Measurements from ENCODE around the gene FOXP1.
"Not testable (repeated sequence)": the region's sequence is repeated elsewhere in the genome, so short reads cannot be mapped to it uniquely, and the experiment has no call there.

The FOXP1 gene

GRCh38 chr3:71328926-71329325 is 254.6 kb downstream of the FOXP1 start:
- no peak for DNase-seq (ENCODE audit: low read depth)

- no peak for DNase-seq (ENCODE audit: low read depth)
Measured at GRCh38 chr3:71327936-71328335, 255.6 kb downstream of the FOXP1 start.

GRCh38 chr3:71325715-71326114 is 257.8 kb downstream of the FOXP1 start:
- DNase-seq (ENCODE audit: low read depth): no peak

GRCh38 chr3:71324224-71324623 is 259.3 kb downstream of the FOXP1 start:
- DNase-seq (ENCODE audit: low read depth): not testable (repeated sequence)

- no peak for DNase-seq (ENCODE audit: low read depth)
Measured at GRCh38 chr3:71323558-71323957, 260.0 kb downstream of the FOXP1 start.

- DNase-seq (ENCODE audit: low read depth): no peak
Measured at GRCh38 chr3:71322154-71322553, 261.4 kb downstream of the FOXP1 start.

- no peak for DNase-seq (ENCODE audit: low read depth)
Measured at GRCh38 chr3:71319771-71320170, 263.8 kb downstream of the FOXP1 start.

- DNase-seq (ENCODE audit: low read depth): no peak
Measured at GRCh38 chr3:71318458-71318827, 265.1 kb downstream of the FOXP1 start.

- DNase-seq (ENCODE audit: low read depth): no peak
Measured at GRCh38 chr3:71317749-71318457, 265.6 kb downstream of the FOXP1 start.

- DNase-seq (ENCODE audit: low read depth): no peak
Measured at GRCh38 chr3:71317140-71317539, 266.4 kb downstream of the FOXP1 start.

- no peak for DNase-seq (ENCODE audit: low read depth)
Measured at GRCh38 chr3:71316066-71316777, 267.3 kb downstream of the FOXP1 start.

GRCh38 chr3:71315431-71315830 is 268.1 kb downstream of the FOXP1 start:
- no peak for DNase-seq (ENCODE audit: low read depth)

- DNase-seq (ENCODE audit: low read depth): no peak
Measured at GRCh38 chr3:71313844-71314243, 269.7 kb downstream of the FOXP1 start.

GRCh38 chr3:71312461-71312860 is 271.1 kb downstream of the FOXP1 start:
- no peak for DNase-seq (ENCODE audit: low read depth)

GRCh38 chr3:71311661-71312046 is 271.9 kb downstream of the FOXP1 start:
- DNase-seq (ENCODE audit: low read depth): no peak

GRCh38 chr3:71310980-71311660 is 272.4 kb downstream of the FOXP1 start:
- no peak for DNase-seq (ENCODE audit: low read depth)

GRCh38 chr3:71310359-71310979 is 273.1 kb downstream of the FOXP1 start:
- DNase-seq (ENCODE audit: low read depth): no peak

- no peak for DNase-seq (ENCODE audit: low read depth)
Measured at GRCh38 chr3:71309886-71310285, 273.6 kb downstream of the FOXP1 start.

GRCh38 chr3:71309342-71309741 is 274.2 kb downstream of the FOXP1 start:
- DNase-seq (ENCODE audit: low read depth): no peak

GRCh38 chr3:71308836-71309235 is 274.7 kb downstream of the FOXP1 start:
- DNase-seq (ENCODE audit: low read depth): no peak

- DNase-seq (ENCODE audit: low read depth): no peak
Measured at GRCh38 chr3:71307991-71308697, 275.4 kb downstream of the FOXP1 start.
